ENCODE measurements around the gene CFAP251. TPM values are rescaled to one million over a fixed set of nuclear protein-coding genes. Genes with fewer than 3 reads are reported as not detected.

The CFAP251 gene
- 2.3 and 5.0 TPM in 2 replicates for total RNA-seq

GRCh38 chr12:121917950-121918678 is at the start of gene CFAP251:
Gene CFAP251 (plus strand): TSS chr12:121918592. CDS start chr12:121921306, 2,714 bp downstream.

GRCh38 chr12:121888478-121889273 is 29.7 kb upstream of the CFAP251 start, which contains the start of gene PSMD9:
Gene PSMD9 (plus strand): TSS chr12:121888790. CDS start chr12:121888857, 67 bp downstream.

GRCh38 chr12:122021822-122022392 is 103.5 kb downstream of the CFAP251 start, which contains the start of gene BCL7A:
Gene BCL7A (plus strand): TSS chr12:122021884. CDS start chr12:122022092, 208 bp downstream.

Other genes with a start within 250 kb of the CFAP251 start
- gene MORN3, start 248.9 kb upstream of the CFAP251 start, total RNA-seq: 0.55 and 0.62 TPM in 2 replicates
- gene TMEM120B, start 205.8 kb upstream of the CFAP251 start, total RNA-seq: 15.7 and 16.7 TPM in 2 replicates
- gene RHOF, start 124.9 kb upstream of the CFAP251 start, total RNA-seq: 6.6 and 10.8 TPM in 2 replicates
- gene SETD1B, start 114.6 kb upstream of the CFAP251 start, total RNA-seq: 4.0 and 4.1 TPM in 2 replicates
- gene HPD, start 59.7 kb upstream of the CFAP251 start, total RNA-seq: 0.12 TPM in 1 of 2 replicates, not detected in the other
- gene PSMD9, start 29.8 kb upstream of the CFAP251 start, total RNA-seq: 86.6 and 173 TPM in 2 replicates
- gene BCL7A, start 103.3 kb downstream of the CFAP251 start, total RNA-seq: 4.1 and 4.2 TPM in 2 replicates
- gene MLXIP, start 160.2 kb downstream of the CFAP251 start, total RNA-seq: 14.7 and 19.1 TPM in 2 replicates